GM19324 (cell line): Measurements from ENCODE around the gene MAP7D1.
A peak's percentile ranks its signal among the peaks of the same experiment; 100 is the strongest.

Experiments used
- ATAC-seq: cut with Tn5 transposase; IDR thresholded peaks from one replicate; pipeline ENCODE4 v1.9.1; 2021; ENCODE audit warnings: mild to moderate bottlenecking, moderate library complexity; ENCODE audit not compliant: unreplicated experiment, low FRiP score

The MAP7D1 gene

GRCh38 chr1:36155408-36156328, at the start of gene MAP7D1:
TSS of gene MAP7D1 (plus strand) at chr1:36156160. CDS start at chr1:36156418, 258 bp downstream.
- peak; percentile 52 for ATAC-seq

GRCh38 chr1:36106269-36106668, 49.7 kb upstream of the MAP7D1 start:
- ATAC-seq = no peak

DNA sequence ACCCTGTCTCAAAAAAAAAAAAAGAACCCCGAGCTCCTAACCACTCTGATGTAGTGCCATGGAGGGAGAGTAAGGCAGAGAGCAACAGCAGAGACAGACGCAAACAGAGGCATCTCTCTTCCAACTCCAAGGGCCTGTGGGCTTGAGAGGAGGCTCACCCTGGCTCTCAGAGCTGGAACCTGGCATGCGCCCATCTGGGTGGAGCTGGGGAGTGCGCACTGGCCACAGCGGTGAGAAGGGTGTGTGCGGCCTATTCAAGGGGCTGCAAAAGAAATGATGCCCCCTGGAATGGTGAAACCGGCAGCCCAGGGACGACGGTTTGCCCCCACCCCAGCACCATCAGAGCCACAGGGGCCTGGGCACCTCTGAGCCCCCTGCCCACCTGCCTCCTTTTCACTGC, 48.6 kb upstream of the MAP7D1 start:
- ATAC-seq = no peak

GRCh38 chr1:36108314-36108713, 47.6 kb upstream of the MAP7D1 start:
- ATAC-seq = no peak

- no peak for ATAC-seq
Measured at GRCh38 chr1:36109041-36109679, 46.8 kb upstream of the MAP7D1 start.

GRCh38 chr1:36111151-36111550, 44.8 kb upstream of the MAP7D1 start:
- ATAC-seq = no peak

- no peak for ATAC-seq
Measured at GRCh38 chr1:36112823-36113222, 43.1 kb upstream of the MAP7D1 start.

GRCh38 chr1:36114371-36114770, 41.6 kb upstream of the MAP7D1 start:
- ATAC-seq = no peak

GRCh38 chr1:36115200-36115669, 40.7 kb upstream of the MAP7D1 start:
- ATAC-seq = no peak

- no peak for ATAC-seq
Measured at GRCh38 chr1:36115931-36116330, 40.0 kb upstream of the MAP7D1 start.

DNA sequence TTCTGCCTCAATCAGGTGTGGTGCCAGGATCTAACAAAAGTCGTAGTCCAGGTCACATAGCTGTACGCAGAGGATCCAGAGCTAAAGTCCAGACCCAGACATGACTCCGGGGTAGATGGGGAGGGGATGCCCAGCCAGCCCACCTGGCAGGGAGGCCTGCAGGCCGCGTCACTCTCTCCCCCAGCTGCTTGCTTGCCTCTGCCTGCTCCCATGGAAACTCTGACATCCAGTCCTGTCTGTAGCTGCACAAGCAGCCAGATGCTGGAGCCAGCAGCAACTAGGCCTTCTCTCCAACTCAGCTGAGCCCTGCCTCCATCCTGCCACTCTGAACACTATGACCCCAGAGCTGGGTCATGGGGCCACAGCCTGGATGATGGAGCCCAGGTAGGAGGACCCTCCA, 39.1 kb upstream of the MAP7D1 start:
- ATAC-seq = no peak

DNA sequence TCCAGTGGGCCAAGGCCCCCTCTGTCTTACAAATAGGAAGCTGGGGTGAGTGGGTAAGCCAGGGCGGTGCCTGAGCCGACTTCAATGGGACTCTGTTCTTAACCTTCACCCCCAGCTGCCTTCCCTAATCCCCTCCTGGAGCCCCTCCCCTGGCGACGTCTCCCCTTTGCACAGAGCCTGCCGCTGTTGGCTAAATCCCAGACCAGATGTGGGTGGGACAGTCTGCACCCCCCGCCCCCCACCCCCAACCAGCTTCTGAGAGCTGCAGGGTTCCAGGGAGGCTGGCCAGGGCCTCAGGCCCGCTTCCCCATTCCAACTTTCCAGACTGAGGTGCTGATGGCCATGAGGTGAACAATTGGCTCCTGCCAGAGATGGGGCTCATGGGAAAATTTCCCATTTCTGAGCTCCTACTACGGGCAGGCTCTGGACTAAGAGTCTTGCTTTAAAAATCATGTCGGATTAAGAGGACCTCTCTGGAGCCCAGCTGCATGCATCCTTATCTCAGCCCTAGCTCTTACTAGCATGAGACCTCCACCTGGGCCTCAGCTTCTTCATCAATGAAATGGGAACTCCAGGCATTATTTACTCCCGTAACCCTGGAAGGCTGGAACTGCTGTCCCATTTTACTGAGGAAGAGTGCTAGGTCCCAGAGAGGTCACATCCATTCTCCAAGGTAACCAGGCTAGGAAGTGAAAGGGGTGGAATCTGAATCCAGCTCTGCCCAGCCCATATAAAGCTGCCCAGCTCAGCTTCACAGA, 37.3 kb upstream of the MAP7D1 start:
- no peak for ATAC-seq

DNA sequence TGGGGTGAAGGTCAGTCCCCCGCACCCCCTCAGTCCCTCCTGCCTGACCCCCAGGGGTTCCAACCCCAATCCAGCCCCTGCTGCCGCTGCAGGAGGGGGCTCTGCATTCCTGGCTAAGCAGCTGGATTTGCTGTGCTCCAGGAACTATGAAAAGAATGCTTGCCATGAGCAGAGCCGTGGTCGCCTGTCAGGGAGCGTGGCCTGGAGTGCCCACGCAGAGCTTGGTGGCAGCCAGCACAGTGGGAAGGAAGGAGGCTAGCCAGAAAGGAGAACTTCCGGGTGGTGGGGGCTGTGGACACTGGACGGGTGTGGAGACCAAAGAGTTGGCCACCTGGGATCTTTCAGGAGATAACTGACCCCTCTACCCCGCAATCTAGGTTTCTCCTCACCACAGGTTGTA, 36.5 kb upstream of the MAP7D1 start:
- no peak for ATAC-seq

DNA sequence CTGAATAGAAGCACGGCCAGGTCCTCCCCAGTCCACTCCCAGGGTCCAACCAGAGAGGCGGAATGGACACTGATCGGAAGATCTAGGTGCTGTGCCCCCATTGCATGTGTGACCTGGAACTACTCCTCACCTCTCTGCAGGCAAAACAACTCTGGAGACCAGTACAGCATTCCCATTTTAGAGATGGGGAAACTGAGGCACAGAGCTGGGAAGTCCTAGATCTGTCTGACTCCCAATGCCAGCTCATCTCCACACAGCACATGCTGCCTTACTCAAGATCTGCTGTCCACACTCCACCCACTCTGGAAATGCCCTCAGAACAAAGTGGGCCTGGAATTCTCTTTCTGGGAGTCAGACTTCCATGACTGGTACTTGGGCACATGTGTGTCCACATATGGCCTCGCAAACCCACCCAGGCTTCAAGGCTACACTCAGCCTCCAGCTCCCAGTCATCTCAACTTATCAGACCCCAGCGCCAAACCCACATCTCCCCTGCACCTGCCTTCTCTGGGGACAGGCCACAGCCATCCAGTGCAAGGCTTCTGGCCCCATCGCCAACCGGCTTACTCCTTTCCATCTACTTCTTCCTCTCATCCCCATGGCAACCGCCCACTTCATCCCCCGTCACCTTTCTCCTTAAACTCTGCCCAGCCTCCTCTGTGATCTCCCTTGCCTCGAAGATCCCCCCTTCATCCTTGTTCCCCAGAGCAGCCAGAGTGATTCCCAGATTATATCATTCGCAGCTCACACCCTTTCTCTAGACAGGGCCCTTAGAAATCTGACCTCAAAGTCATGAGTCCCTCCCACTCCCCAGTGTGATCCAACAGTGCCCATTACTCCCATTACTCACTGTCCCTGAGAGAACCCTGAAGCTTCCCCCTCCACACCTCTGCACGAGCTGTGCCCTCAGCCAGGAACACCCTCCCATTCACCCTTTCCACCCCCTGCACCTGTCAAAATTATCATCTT, 33.6 kb upstream of the MAP7D1 start:
- no peak for ATAC-seq

- ATAC-seq = no peak
Measured at GRCh38 chr1:36123356-36123755, 32.6 kb upstream of the MAP7D1 start.

GRCh38 chr1:36124404-36125128, 31.4 kb upstream of the MAP7D1 start:
- ATAC-seq = no peak

DNA sequence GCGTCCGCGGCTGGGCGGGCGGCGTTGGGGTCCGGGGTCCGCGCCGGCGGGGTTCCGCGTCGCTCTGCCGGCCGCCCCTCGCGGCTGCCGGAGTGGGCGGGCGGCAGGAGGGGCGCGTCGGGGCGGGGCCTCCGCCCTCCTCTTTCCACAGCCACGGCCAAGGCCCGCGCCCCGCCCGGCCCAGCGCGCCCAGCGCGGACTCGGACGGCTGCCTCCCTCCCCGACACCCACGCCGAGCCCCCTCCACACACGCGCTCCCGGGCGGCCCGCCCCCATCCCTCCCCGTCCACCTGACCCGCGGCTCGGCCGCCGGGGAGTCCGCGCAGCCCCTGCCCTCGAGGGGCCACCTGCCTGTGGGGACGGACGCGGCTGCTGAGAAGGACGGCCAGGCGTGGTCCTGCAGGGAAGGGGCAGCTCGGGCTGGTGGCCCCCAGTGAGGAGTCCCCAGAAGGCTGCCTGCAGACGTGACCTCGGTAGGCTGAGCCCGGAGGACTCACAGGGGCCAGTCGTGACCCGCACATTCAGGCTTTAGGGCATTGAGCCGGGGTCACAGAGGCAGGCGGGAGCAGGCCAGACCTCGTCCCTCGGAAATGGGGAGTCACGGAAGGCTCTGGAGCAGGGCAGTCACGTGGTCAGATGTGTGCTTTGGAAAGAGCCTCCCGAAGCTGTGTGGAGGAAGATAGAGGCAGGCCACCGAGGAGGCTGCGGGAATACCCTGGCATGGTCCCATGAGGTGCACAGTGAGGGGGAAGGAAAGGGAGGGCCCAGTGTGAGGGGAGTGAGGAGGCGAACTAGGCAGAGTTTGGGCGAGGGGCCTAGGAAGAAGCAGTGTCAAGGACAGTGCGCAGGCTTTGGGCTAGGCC, 30.6 kb upstream of the MAP7D1 start, which contains the start of gene COL8A2:
Gene COL8A2, minus strand, starts transcription at position 94 of the 863 bp plus-strand sequence. CDS start 24,980 bp downstream, outside the sequence.
- ATAC-seq = no peak
